Measurements from ENCODE around the gene CIB4. TPM values are rescaled to one million over a fixed set of nuclear protein-coding genes. Genes with fewer than 3 reads are reported as not detected.

The CIB4 gene
- polyA plus RNA-seq, 4 donors = 0.50 to 0.78 (median 0.72) TPM; not detected in 1

GRCh38 chr2:26646986-26647672, 6.0 kb upstream of the CIB4 start:
- DNase-seq (ENCODE audit: low read depth in 4 of 4, low spot score in 3 of 4) = no peak

- no peak for DNase-seq (ENCODE audit: low read depth in 4 of 4, low spot score in 3 of 4)
Observed at GRCh38 chr2:26645762-26646161, 4.6 kb upstream of the CIB4 start.

- no peak for DNase-seq (ENCODE audit: low read depth in 4 of 4, low spot score in 3 of 4)
Observed at GRCh38 chr2:26644188-26644835, 3.1 kb upstream of the CIB4 start.

- no peak for DNase-seq (ENCODE audit: low read depth in 4 of 4, low spot score in 3 of 4)
Observed at GRCh38 chr2:26642429-26642828, 1.3 kb upstream of the CIB4 start.

GRCh38 chr2:26640331-26640745, 828 bp downstream of the CIB4 start:
- DNase-seq (ENCODE audit: low read depth in 4 of 4, low spot score in 3 of 4) = peak in 1 of 4 donors; percentile 36

GRCh38 chr2:26639685-26640243, 1.4 kb downstream of the CIB4 start:
- DNase-seq (ENCODE audit: low read depth in 4 of 4, low spot score in 3 of 4) = no peak

GRCh38 chr2:26637811-26638310, 3.3 kb downstream of the CIB4 start:
- no peak for DNase-seq (ENCODE audit: low read depth in 4 of 4, low spot score in 3 of 4)

- DNase-seq (ENCODE audit: low read depth in 4 of 4, low spot score in 3 of 4) = no peak
Observed at GRCh38 chr2:26636935-26637334, 4.2 kb downstream of the CIB4 start.

- no peak for DNase-seq (ENCODE audit: low read depth in 4 of 4, low spot score in 3 of 4)
Observed at GRCh38 chr2:26635401-26635800, 5.8 kb downstream of the CIB4 start.

GRCh38 chr2:26634636-26635230, 6.4 kb downstream of the CIB4 start:
- DNase-seq (ENCODE audit: low read depth in 4 of 4, low spot score in 3 of 4) = no peak

GRCh38 chr2:26633993-26634595, 7.1 kb downstream of the CIB4 start:
- DNase-seq (ENCODE audit: low read depth in 4 of 4, low spot score in 3 of 4) = no peak

GRCh38 chr2:26633351-26633945, 7.7 kb downstream of the CIB4 start:
- no peak for DNase-seq (ENCODE audit: low read depth in 4 of 4, low spot score in 3 of 4)

- DNase-seq (ENCODE audit: low read depth in 4 of 4, low spot score in 3 of 4) = no peak
Observed at GRCh38 chr2:26632624-26633185, 8.5 kb downstream of the CIB4 start.

- no peak for DNase-seq (ENCODE audit: low read depth in 4 of 4, low spot score in 3 of 4)
Observed at GRCh38 chr2:26631401-26632170, 9.6 kb downstream of the CIB4 start.

GRCh38 chr2:26630669-26631360, 10.4 kb downstream of the CIB4 start:
- DNase-seq (ENCODE audit: low read depth in 4 of 4, low spot score in 3 of 4) = no peak

GRCh38 chr2:26630235-26630634, 10.9 kb downstream of the CIB4 start:
- no peak for DNase-seq (ENCODE audit: low read depth in 4 of 4, low spot score in 3 of 4)

GRCh38 chr2:26629751-26630150, 11.4 kb downstream of the CIB4 start:
- DNase-seq (ENCODE audit: low read depth in 4 of 4, low spot score in 3 of 4) = no peak

- DNase-seq (ENCODE audit: low read depth in 4 of 4, low spot score in 3 of 4) = no peak
Observed at GRCh38 chr2:26629346-26629630, 11.9 kb downstream of the CIB4 start.
